Measurements from ENCODE around the gene CNGA3.
A peak's percentile ranks its signal among the peaks of the same experiment; 100 is the strongest.

Gene CNGA3

GRCh38 chr2:98378901-98379300, 32.6 kb downstream of the CNGA3 start:
- no peak for DNase-seq

GRCh38 chr2:98379311-98380202, 33.3 kb downstream of the CNGA3 start:
- no peak for DNase-seq

- DNase-seq = no peak
These were observed 33.9 kb downstream of the CNGA3 start for GRCh38 chr2:98380203-98380535.

- DNase-seq = no peak
These were observed 35.2 kb downstream of the CNGA3 start for GRCh38 chr2:98381494-98381893.

- no peak for DNase-seq
These were observed 35.8 kb downstream of the CNGA3 start for GRCh38 chr2:98382086-98382485.

GRCh38 chr2:98382739-98383138, 36.5 kb downstream of the CNGA3 start:
- DNase-seq = no peak

GRCh38 chr2:98383166-98383565, 36.9 kb downstream of the CNGA3 start:
- DNase-seq = no peak

- DNase-seq = peak; percentile 59
These were observed 38.9 kb downstream of the CNGA3 start for GRCh38 chr2:98385050-98385699.

GRCh38 chr2:98387478-98387877, 41.2 kb downstream of the CNGA3 start:
- DNase-seq = no peak

- no peak for DNase-seq
These were observed 41.8 kb downstream of the CNGA3 start for GRCh38 chr2:98388081-98388480.

GRCh38 chr2:98388601-98389250, 42.5 kb downstream of the CNGA3 start:
- DNase-seq = no peak

- DNase-seq = no peak
These were observed 43.0 kb downstream of the CNGA3 start for GRCh38 chr2:98389251-98389605.

- DNase-seq = no peak
These were observed 44.6 kb downstream of the CNGA3 start for GRCh38 chr2:98390571-98391476.

GRCh38 chr2:98391581-98392270, 45.5 kb downstream of the CNGA3 start:
- no peak for DNase-seq

- DNase-seq = no peak
These were observed 47.1 kb downstream of the CNGA3 start for GRCh38 chr2:98393354-98393753.

GRCh38 chr2:98394595-98395153, 48.4 kb downstream of the CNGA3 start:
- DNase-seq = no peak

GRCh38 chr2:98395977-98396376, 49.7 kb downstream of the CNGA3 start:
- no peak for DNase-seq

GRCh38 chr2:98396745-98397355, 50.6 kb downstream of the CNGA3 start:
- DNase-seq = no peak

GRCh38 chr2:98399140-98399539, 52.9 kb downstream of the CNGA3 start:
- DNase-seq = no peak

- DNase-seq = no peak
These were observed 57.6 kb downstream of the CNGA3 start for GRCh38 chr2:98403878-98404277.

GRCh38 chr2:98404556-98405250, 58.4 kb downstream of the CNGA3 start:
- DNase-seq = no peak

Data from stimulated activated naive CD4-positive, alpha-beta T cell treated with Interleukin-2 at 50 U/mL for 16 hours (primary cell).